Panc1 (cell line): ENCODE measurements around the gene GLCCI1. TPM values are rescaled to one million over a fixed set of nuclear protein-coding genes. Genes with fewer than 3 reads are reported as not detected.
"Not testable (repeated sequence)": the region's sequence is repeated elsewhere in the genome, so short reads cannot be mapped to it uniquely, and the experiment has no call there.

Experiments used
- ATAC-seq: fragments of 200-7000 bp; cut with Tn5 transposase; 2 replicates; pipeline ENCODE4 v1.9.1; 2020; ENCODE audit warnings: mild to moderate bottlenecking, moderate library complexity
- BruUV-seq: library from RNA; stranded (reverse); fragments of 400-500 nt; replicated peaks from 2 replicates; lab custom pipeline; 2021; lab: Mats Ljungman, UMichigan
- CTCF ChIA-PET: fragments of 300-600 bp; sonication (Branson Sonifier 250); formaldehyde crosslinking; loops from one replicate; lab custom pipeline; 2022; ENCODE audit warnings: antibody characterized with exemption; lab: Charles Lee
- POLR2A ChIA-PET: fragments of 300-600 bp; sonication (Branson Sonifier 250); formaldehyde crosslinking; loops from one replicate; lab custom pipeline; 2022; ENCODE audit warnings: antibody characterized with exemption; lab: Charles Lee
- DNase-seq: peaks from one replicate; pipeline ENCODE4 v3.0.0-alpha.2; 2010; ENCODE audit warnings: low read depth, low spot score
- H3K27ac ChIP-seq: 2 replicates; pipeline ENCODE4 v1.5.1; 2011; ENCODE audit warnings: mild to moderate bottlenecking, low read length, inconsistent platforms
- H3K27me3 ChIP-seq: fragments of 200-500 bp; sonication (Bioruptor generic); 2 replicates; pipeline ENCODE4 v1.6.0; 2014; ENCODE audit warnings: low read length, inconsistent platforms; ENCODE audit not compliant: control insufficient read depth, insufficient read depth
- H3K36me3 ChIP-seq: fragments of 200-500 bp; sonication (Bioruptor generic); 2 replicates; pipeline ENCODE4 v1.5.1; 2014; ENCODE audit warnings: inconsistent platforms, mild to moderate bottlenecking, low read length, moderate library complexity; ENCODE audit not compliant: control insufficient read depth, insufficient read depth
- H3K4me1 ChIP-seq: 2 replicates; pipeline ENCODE4 v1.5.1; 2011; ENCODE audit warnings: inconsistent platforms, mild to moderate bottlenecking, low read length, moderate library complexity; ENCODE audit not compliant: control insufficient read depth, insufficient read depth
- H3K4me3 ChIP-seq, 2 experiments: 2 replicates each; pipeline ENCODE4 v1.5.1; 2011 to 2012; ENCODE audit warnings: low read depth in 2 of 2, low read length in 2 of 2, mild to moderate bottlenecking in 2 of 2, inconsistent platforms in 1 of 2, moderate library complexity in 1 of 2
- H3K9me3 ChIP-seq: fragments of 200-500 bp; sonication (Bioruptor generic); 2 replicates; pipeline ENCODE4 v1.5.1; 2014; ENCODE audit warnings: low read depth, mild to moderate bottlenecking, inconsistent platforms, low read length, moderate library complexity; ENCODE audit not compliant: control insufficient read depth, insufficient read depth
- POLR2AphosphoS5 ChIP-seq: IDR thresholded peaks from 2 replicates; pipeline ENCODE4 v1.6.1; 2012; ENCODE audit warnings: mild to moderate bottlenecking, low read depth, low read length, moderate library complexity
- SIN3A ChIP-seq: IDR thresholded peaks from 2 replicates; pipeline ENCODE4 v1.6.1; 2012; ENCODE audit warnings: low read depth, mild to moderate bottlenecking, low read length, moderate library complexity, borderline replicate concordance; ENCODE audit not compliant: insufficient read depth
- TCF7L2 ChIP-seq: IDR thresholded peaks from 2 replicates; pipeline ENCODE4 v1.6.1; 2011; ENCODE audit warnings: mild to moderate bottlenecking, low read depth, low read length, inconsistent platforms
- in situ Hi-C: cut with HindIII; loops from 2 replicates; pipeline ENCODE4 v1.10.0; 2016; ENCODE audit warnings: low sequenced_read_pairs, low pct_unique_long_range_greater_than_20kb
- intact Hi-C: fragments of 100-400 bp; cut with micrococcal nuclease; formaldehyde crosslinking; loops from one replicate; pipeline ENCODE4 v1.10.0; 2022; ENCODE audit not compliant: unreplicated experiment
- total RNA-seq: library from RNA; stranded (reverse); gene quantifications from one replicate; pipeline ENCODE4 v1.2.1, GENCODE V29; 2021; ENCODE audit not compliant: unreplicated experiment
- TF ChIP-seq, protein P1 (sequence below), 2 experiments: IDR thresholded peaks; 2 replicates each; pipeline ENCODE4 v1.6.1; 2011 to 2012; ENCODE audit warnings: low read depth in 2 of 2, control low read depth in 1 of 2, low read length in 1 of 2, mild to moderate bottlenecking in 1 of 2, moderate library complexity in 1 of 2; ENCODE audit not compliant: insufficient read depth in 1 of 2

GLCCI1 gene
- total RNA-seq, 1 experiment from 2014 or later, result 36.4 TPM

DNA sequence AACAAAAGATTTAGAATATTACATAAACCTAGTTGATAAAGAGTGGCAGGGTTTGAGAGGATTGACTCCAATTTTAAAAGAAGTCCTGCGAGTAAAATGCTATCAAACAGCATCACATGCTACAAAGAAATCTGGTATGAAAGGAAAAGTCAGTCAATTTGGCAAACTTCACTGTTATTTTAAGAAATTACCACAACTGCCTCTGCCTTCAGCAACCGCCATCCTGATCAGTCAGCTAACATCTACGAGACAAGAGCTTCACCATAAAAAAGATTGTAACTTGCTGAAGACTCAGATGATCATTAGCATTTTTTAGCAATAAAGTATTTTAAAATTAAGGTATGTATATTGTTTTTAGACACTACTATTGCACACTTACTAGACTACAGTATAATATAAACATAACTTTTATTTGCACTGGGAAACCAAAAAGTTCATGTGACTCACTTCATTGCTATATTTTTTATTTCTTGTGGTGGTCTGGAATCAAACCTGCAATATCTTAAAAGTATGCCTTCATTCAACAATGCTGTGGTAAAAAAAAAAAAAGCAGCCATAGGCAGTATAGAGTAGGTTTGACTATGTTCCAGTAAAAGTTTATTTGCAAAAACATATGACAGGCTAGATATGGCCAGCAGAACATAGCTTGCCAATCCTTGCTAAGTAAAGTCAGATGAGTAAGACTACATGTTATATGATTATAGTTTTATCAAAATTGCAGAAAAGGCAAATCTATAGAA lies 74.4 kb downstream of the GLCCI1 start:
- no peak for ATAC-seq
- Histone ChIP-seq H3K4me3 (no peak overlapping the region), H3K27ac (no peak overlapping the region), H3K9me3 (no peaks in the 10 kb centered on the region), H3K36me3 (0 out of 2 replicates have a peak, but pooled peaks cover 5% of the 10 kb centered on the region), H3K27me3 (no peaks in the 10 kb centered on the region), H3K4me1 (no peaks in the 10 kb centered on the region)
- POLR2A ChIA-PET, result interaction anchor here (0.5 to 0.7 kb wide), 3 partner anchors 11 to 146 kb away, joined by 3 to 7 read pairs (median 5); no protein-coding TSS in a partner anchor
- CTCF ChIA-PET, result no interaction called here
- intact Hi-C loops (loop anchor here (10.0 kb wide), 1 partner anchor 172 kb away; no protein-coding TSS in a partner anchor), in situ Hi-C loops (no loop called here)
- no peak for TF ChIP-seq POLR2AphosphoS5
- TF ChIP-seq SIN3A, result no peak
- TF ChIP-seq TCF7L2, result no peak
- no TSS peak for BruUV-seq
- no peak for DNase-seq

DNA sequence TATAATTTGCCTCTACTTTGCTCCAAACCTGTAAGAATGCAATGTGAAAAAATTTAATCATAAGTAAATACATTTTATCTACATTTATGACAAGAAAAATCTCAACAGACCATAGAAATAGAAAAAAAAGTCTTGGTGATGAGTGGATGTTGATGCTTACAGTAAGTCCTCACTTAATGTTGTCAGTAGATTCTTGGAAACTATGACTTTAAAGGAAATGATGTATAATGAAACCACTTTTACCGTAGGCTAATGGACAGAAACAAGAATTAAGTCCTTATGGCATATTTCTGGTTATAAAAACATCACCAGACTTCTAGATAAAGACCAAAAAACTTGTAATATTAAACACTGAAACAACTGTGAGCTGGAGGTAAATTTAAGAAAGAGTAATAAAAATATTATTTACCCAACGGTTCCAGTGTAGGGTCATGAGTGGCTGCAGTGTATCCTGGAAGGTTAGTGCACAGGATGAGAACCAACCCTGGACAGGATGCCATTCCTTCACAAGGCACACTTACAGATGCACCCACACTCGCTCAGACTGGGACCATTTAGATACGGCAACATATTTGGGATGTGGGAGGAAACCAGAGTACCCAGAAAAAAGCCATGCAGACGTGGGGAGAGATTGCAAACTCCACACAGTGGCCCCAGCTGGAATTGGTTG lies 76.3 kb downstream of the GLCCI1 start:
- Histone ChIP-seq H3K27ac (no peak overlapping the region), H3K9me3 (no peaks in the 10 kb centered on the region), H3K4me1 (no peaks in the 10 kb centered on the region), H3K36me3 (0 out of 2 replicates have a peak, but pooled peaks cover 5% of the 10 kb centered on the region), H3K27me3 (no peaks in the 10 kb centered on the region), H3K4me3 (no peak overlapping the region)
- TF ChIP-seq, protein P1, sequence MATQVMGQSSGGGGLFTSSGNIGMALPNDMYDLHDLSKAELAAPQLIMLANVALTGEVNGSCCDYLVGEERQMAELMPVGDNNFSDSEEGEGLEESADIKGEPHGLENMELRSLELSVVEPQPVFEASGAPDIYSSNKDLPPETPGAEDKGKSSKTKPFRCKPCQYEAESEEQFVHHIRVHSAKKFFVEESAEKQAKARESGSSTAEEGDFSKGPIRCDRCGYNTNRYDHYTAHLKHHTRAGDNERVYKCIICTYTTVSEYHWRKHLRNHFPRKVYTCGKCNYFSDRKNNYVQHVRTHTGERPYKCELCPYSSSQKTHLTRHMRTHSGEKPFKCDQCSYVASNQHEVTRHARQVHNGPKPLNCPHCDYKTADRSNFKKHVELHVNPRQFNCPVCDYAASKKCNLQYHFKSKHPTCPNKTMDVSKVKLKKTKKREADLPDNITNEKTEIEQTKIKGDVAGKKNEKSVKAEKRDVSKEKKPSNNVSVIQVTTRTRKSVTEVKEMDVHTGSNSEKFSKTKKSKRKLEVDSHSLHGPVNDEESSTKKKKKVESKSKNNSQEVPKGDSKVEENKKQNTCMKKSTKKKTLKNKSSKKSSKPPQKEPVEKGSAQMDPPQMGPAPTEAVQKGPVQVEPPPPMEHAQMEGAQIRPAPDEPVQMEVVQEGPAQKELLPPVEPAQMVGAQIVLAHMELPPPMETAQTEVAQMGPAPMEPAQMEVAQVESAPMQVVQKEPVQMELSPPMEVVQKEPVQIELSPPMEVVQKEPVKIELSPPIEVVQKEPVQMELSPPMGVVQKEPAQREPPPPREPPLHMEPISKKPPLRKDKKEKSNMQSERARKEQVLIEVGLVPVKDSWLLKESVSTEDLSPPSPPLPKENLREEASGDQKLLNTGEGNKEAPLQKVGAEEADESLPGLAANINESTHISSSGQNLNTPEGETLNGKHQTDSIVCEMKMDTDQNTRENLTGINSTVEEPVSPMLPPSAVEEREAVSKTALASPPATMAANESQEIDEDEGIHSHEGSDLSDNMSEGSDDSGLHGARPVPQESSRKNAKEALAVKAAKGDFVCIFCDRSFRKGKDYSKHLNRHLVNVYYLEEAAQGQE (IDR thresholded peaks at IDR 0.05; ENCODE audit: insufficient read depth in 1 of 2, low read depth in 2 of 2, low read length in 1 of 2), result no peak
- no TSS peak for BruUV-seq
- DNase-seq (no peak), ATAC-seq (no peak)
- in situ Hi-C loops, result no loop called here
- POLR2A ChIA-PET, result no interaction called here
- intact Hi-C loops, result loop anchor here (10.0 kb wide), 1 partner anchor 170 kb away; no protein-coding TSS in a partner anchor
- CTCF ChIA-PET, result no interaction called here

GRCh38 chr7:8048067-8048466 lies 79.5 kb downstream of the GLCCI1 start:
- ATAC-seq, in situ Hi-C loops, H3K27me3 ChIP-seq, H3K9me3 ChIP-seq, POLR2A ChIA-PET, BruUV-seq, DNase-seq, H3K27ac ChIP-seq, H3K4me1 ChIP-seq, CTCF ChIA-PET, H3K4me3 ChIP-seq, H3K36me3 ChIP-seq: not testable (repeated sequence)
- intact Hi-C loops, result loop anchor here (10.0 kb wide), 1 partner anchor 167 kb away; no protein-coding TSS in a partner anchor
